HG02678 (cell line): Measurements from ENCODE around the gene RAB33B.
"Not testable (repeated sequence)": the region's sequence is repeated elsewhere in the genome, so short reads cannot be mapped to it uniquely, and the experiment has no call there.

Experiments
- ATAC-seq: cut with Tn5 transposase; IDR thresholded peaks from one replicate; pipeline ENCODE4 v1.9.1; 2021; ENCODE audit warnings: mild to moderate bottlenecking, moderate library complexity; ENCODE audit not compliant: unreplicated experiment

The RAB33B gene

GRCh38 chr4:139461022-139461628, 7.2 kb downstream of the RAB33B start:
- ATAC-seq = no peak

DNA sequence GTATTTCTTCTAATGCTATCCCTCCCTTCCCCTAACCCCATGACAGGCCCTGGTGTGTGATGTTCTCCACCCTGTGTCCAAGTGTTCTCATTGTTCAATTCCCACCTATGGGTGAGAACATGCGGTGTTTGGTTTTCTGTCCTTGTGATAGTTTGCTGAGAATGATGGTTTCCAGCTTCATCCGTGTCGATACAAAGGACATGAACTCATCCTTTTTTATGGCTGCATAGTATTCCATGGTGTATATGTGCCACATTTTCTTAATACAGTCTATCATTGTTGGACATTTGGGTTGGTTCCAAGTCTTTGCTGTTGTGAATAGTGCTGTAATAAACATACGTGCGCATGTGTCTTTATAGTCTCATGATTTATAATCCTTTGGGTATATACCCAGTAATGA, 10.6 kb downstream of the RAB33B start:
- not testable (repeated sequence) for ATAC-seq

DNA sequence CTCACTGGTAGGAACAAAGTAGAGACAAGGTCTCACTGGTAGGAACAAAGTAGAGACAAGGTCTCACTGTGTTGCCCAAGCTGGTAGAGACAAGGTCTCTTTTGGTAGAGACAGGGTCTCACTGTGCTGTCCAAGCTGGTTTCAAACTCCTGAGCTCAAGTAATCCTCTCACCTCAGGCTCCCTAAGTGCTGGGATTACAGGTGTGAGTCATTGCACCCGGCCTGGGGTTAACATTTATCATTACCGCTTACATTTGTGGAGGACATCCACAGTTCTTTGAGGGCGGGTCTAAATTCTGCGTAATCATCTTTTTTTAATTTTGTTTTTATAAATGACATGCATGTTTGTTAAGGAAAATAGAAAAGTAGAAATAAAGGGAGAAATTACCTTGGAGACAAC, 12.0 kb downstream of the RAB33B start:
- ATAC-seq = no peak

DNA sequence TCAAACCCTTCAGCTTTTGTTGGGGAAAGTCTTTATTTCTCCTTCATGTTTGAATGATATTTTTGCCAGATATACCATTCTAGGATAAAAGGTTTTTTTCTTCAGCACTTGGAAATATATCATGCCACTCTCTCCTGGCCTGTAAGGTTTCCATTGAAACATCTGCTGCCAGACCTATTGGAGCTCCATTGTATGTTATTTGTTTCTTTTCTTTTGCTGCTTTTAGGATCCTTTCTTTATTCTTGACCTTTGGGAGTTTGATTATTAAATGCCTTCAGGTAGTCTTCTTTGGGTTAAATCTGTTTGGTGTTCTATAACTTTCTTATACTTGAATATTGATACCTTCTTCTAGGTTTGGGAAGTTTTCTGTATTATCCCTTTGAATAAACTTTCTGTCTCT, 14.8 kb downstream of the RAB33B start:
- not testable (repeated sequence) for ATAC-seq

DNA sequence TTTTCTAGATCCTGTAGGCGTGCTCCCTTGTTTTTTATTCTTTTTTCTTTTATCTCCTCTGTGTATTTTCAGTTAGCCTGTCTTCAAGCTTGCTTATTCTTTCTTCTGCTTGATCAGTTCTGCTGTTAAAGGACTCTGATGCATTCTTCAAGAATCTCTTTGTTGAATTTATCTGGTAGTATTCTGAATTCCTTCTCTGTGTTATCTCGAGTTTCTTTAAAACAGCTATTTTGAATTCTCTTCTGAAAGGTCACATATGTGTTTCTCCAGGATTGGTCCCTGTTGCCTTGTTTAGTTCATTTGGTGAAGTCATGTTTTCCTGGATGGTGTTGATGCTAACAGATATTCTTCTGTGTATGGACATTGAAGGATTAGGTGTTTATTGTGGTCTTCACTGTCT, 15.3 kb downstream of the RAB33B start:
- ATAC-seq = no peak

GRCh38 chr4:139469869-139470268, 15.9 kb downstream of the RAB33B start:
- no peak for ATAC-seq

DNA sequence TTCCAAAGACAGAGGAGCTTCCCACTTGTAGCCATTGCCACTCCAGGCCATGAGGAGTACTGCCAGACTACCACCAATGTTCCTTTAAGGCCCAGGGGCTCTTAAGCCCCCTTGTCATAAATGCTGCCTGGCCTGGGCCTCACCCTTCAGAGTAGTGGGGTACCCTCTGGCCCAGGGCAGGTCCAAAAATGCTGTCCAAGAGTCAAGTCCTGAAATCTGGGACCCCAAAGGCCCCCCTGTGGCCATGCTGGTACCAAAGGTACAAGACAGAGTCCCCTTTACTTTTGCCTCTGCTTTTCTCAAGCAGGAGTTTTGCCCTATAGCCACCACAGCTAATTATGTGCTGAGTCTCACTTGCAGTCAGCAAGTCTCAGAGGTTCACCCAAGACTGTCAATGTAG, 16.4 kb downstream of the RAB33B start:
- no peak for ATAC-seq

- peak; percentile 56 for ATAC-seq
These were observed 17.2 kb downstream of the RAB33B start for GRCh38 chr4:139470997-139471665.

DNA sequence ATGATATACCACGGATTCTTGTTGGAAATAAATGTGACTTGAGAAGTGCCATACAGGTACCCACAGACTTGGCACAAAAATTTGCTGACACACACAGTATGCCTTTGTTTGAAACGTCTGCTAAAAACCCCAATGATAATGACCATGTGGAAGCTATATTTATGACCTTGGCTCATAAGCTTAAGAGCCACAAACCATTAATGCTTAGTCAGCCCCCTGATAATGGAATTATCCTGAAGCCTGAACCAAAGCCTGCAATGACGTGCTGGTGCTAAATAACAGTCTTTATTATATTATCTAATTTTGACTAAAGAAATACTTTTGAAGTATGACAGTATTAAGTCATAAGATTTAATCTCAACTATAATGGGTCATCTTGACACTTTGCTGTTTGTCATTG, 18.9 kb downstream of the RAB33B start:
- ATAC-seq = no peak

DNA sequence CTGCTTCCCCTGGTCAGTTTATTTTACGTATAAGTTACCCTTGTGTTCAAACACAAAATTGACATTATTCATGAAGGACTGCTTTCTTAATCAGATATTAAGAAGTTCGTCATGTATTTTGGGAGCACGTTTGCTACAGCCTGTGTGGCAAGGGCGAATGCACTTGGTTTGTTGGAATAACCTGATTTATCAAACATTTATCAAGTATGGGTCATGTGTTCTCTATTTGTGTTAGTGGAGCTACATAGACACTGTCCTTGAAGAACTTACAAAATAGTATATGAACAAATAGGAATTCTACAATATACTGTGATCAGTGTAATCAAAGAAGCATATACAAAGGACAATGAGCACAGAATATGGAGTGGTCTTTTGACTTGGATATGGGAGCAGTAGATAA, 22.4 kb downstream of the RAB33B start:
- no peak for ATAC-seq

DNA sequence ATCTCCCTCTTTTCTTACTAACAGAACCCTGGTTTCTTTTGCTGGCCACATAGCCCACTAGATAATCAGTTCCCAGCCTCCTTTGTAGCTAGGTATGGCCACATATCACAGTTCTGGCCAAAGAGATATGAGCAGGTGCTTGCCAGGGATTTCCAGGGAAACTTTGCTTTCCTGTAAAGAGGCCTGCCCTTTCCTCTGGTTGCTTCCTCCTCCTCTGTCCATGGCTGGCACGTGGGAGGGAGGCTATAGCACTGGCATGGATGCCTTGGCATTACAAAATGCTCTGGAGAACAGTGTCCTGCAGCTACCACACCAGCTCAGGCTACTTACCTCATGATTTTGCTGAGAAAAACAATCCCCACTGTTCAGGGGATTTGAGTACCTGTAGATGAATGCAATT, 27.5 kb downstream of the RAB33B start:
- no peak for ATAC-seq

DNA sequence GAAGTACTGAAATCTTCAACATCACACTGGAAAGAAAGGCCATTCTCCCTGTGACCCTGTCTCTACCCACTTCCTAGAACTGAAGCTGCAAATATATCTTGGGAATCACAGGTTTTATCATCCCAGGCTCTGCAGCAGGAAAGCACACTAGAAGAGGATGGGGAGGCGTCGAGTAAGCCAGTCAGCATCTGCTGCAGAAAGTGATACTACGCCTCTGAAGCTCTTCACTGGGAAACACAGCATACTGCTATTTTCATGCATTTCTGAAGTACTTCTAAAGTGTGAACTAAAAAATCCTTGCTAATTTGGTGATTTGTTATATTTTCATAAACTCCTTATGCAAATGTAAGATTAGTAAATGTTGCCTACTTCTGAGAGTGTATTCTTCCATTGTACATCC, 29.1 kb downstream of the RAB33B start:
- no peak for ATAC-seq

DNA sequence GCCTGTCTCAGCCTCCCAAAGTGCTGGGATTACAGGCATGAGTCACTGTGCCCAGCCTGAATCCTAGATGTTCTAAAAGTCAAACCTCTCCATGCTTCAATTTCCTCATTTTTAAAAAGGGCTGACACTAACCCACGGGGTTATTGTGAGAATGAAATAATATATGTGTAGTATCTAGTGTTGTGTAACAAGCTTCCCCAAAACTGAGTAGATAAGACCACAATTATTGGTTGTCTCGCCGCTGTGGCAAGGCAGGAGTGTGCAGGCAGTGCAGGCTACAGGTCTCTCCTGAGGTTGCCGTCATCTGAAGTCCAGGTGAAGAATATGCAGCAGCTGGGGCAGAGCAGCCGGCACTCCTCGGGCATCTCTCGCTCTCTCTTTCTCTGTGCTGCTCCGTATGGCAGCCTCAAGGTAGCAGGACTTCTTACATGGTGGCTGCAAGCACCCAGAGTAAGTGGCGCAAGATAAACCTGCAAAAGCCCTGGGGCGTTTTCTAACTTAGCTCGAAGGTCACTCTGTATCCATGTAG, 30.9 kb downstream of the RAB33B start:
- no peak for ATAC-seq

GRCh38 chr4:139488442-139488841, 34.5 kb downstream of the RAB33B start:
- ATAC-seq = no peak

GRCh38 chr4:139489638-139490037, 35.7 kb downstream of the RAB33B start:
- no peak for ATAC-seq

- ATAC-seq = no peak
These were observed 38.5 kb downstream of the RAB33B start for GRCh38 chr4:139492429-139492828.

- no peak for ATAC-seq
These were observed 39.3 kb downstream of the RAB33B start for GRCh38 chr4:139493176-139493575.

- ATAC-seq = no peak
These were observed 45.3 kb downstream of the RAB33B start for GRCh38 chr4:139499186-139499585.

DNA sequence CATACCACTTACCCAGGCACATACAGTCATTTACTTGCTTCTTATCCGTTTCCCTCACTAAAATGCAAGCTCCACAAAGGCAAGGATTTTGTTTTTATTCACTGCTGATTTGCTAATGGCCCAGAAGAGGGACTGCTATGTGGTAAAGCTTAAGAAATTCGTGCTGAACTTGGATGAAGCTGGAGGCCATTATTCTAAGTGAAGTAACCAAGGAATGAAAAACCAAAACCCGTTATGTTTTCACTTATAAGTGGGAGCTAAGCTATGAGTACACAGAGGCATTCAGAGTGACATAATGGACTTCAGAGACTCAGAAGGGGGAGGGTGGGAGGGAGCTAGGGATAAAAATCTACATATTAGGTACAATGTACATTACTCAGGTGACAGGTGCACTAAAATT, 47.2 kb downstream of the RAB33B start:
- no peak for ATAC-seq

- ATAC-seq = no peak
These were observed 47.6 kb downstream of the RAB33B start for GRCh38 chr4:139501527-139501926.

DNA sequence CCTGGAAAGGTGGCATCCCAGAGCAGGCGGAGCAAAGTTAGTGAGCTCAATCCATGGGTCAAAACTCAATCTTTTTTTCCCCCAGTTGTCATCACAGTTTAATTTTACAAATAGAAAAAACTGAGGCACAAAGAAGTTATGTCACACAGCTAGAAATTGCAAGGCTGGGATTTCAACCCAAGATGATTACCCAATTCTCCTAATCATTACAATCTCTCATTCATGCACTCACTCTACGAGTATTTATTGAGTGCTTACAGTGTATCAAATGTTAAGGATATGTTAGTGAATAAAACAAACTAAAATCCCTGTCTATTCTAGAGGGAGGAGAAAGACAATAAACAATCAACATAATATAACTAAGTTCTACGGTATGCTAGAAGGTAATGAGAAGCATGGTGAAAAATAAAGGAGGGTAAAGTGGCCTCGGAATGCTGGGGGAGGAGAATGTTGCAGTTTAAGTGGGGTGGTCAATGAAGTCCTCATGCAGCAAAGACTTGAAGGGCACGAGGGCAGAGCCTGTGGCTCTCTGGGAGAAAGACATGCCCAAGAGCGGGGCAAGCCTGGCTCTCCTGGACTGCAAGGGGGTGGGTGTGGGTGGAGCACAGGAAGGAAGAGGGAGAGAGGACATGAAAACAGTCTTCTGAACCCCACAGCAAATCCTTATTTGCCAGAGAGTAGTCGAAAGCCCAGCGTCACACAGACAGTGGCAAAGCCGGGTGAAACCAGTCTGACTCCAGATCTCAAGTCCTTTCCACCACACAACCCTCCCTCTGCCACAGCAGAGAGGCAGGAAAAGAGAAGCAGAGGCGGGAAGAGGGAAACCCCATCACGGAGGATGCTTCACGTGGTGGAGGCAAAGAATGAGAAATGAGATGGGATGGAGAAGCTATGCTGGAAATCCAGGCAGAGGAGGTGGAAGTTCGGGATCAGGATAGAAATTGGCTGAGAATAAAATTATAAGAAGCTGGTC, 48.3 kb downstream of the RAB33B start:
- no peak for ATAC-seq
